Spinal cord (tissue), 4 donors: Measurements from ENCODE around the gene OR10D3. TPM values are rescaled to one million over a fixed set of nuclear protein-coding genes. Genes with fewer than 3 reads are reported as not detected.

Source experiments
- polyA plus RNA-seq, 2 donors: library from polyadenylated mRNA; unstranded; fragments of 120-200 nt; gene quantifications; one replicate each; pipeline ENCODE4 v1.2.1, GENCODE V29; 2013; ENCODE audit not compliant: insufficient read length in 2 of 2
- total RNA-seq, 2 donors: library from RNA; depleted of rRNA in 1 of 2; stranded (reverse); fragments of 120-200 nt in 1 of 2; fragments of >200 nt in 1 of 2; gene quantifications; one replicate each; pipeline versions ENCODE4 v1.2.3 to v1.2.4, GENCODE V29; 2013 to 2014

The OR10D3 gene
- total and polyA plus RNA-seq, 4 donors: not detected

Other genes with a start within 250 kb of the OR10D3 start
- not detected for gene OR4D5, start 243.7 kb upstream of the OR10D3 start, total RNA-seq
- not detected for gene OR4D5, start 243.7 kb upstream of the OR10D3 start, polyA plus RNA-seq
- gene OR6T1, start 239.5 kb upstream of the OR10D3 start, total RNA-seq: not detected
- gene OR6T1, start 239.5 kb upstream of the OR10D3 start, polyA plus RNA-seq: not detected
- not detected for gene OR10S1, start 205.6 kb upstream of the OR10D3 start, total RNA-seq
- not detected for gene OR10S1, start 205.6 kb upstream of the OR10D3 start, polyA plus RNA-seq
- gene OR10G6, start 188.2 kb upstream of the OR10D3 start, total RNA-seq: not detected
- not detected for gene OR10G6, start 188.2 kb upstream of the OR10D3 start, polyA plus RNA-seq
- not detected for gene OR10G4, start 170.3 kb upstream of the OR10D3 start, total RNA-seq
- gene OR10G4, start 170.3 kb upstream of the OR10D3 start, polyA plus RNA-seq: not detected
- not detected for gene OR10G9, start 160.3 kb upstream of the OR10D3 start, total RNA-seq
- gene OR10G9, start 160.3 kb upstream of the OR10D3 start, polyA plus RNA-seq: not detected
- gene OR10G8, start 156.5 kb upstream of the OR10D3 start, total RNA-seq: not detected
- not detected for gene OR10G8, start 156.5 kb upstream of the OR10D3 start, polyA plus RNA-seq
- not detected for gene OR10G7, start 142.0 kb upstream of the OR10D3 start, total RNA-seq
- not detected for gene OR10G7, start 142.0 kb upstream of the OR10D3 start, polyA plus RNA-seq
- gene VWA5A, start 67.9 kb upstream of the OR10D3 start, total RNA-seq: 10 to 100 TPM; 22.8 to 50.4 TPM
- gene VWA5A, start 67.9 kb upstream of the OR10D3 start, polyA plus RNA-seq: 10 to 100 TPM; 38.4 to 41.5 TPM
- gene OR8G1, start 57.8 kb downstream of the OR10D3 start, total RNA-seq: not detected
- gene OR8G1, start 57.8 kb downstream of the OR10D3 start, polyA plus RNA-seq: not detected
- gene OR8G5, start 73.0 kb downstream of the OR10D3 start, total RNA-seq: not detected
- gene OR8G5, start 73.0 kb downstream of the OR10D3 start, polyA plus RNA-seq: not detected
- not detected for gene OR8D1, start 130.6 kb downstream of the OR10D3 start, total RNA-seq
- not detected for gene OR8D1, start 130.6 kb downstream of the OR10D3 start, polyA plus RNA-seq
- gene OR8D2, start 136.9 kb downstream of the OR10D3 start, total RNA-seq: not detected
- gene OR8D2, start 136.9 kb downstream of the OR10D3 start, polyA plus RNA-seq: not detected
- not detected for gene OR8B2, start 201.2 kb downstream of the OR10D3 start, total RNA-seq
- not detected for gene OR8B2, start 201.2 kb downstream of the OR10D3 start, polyA plus RNA-seq
- gene OR8B3, start 215.7 kb downstream of the OR10D3 start, total RNA-seq: not detected
- gene OR8B3, start 215.7 kb downstream of the OR10D3 start, polyA plus RNA-seq: not detected
- not detected for gene OR8B4, start 241.5 kb downstream of the OR10D3 start, total RNA-seq
- gene OR8B4, start 241.5 kb downstream of the OR10D3 start, polyA plus RNA-seq: not detected